Neural cell (in vitro differentiated cells): ENCODE data around the gene C2CD2L.

ENCODE experiments used
- CTCF ChIP-seq: fragments of 450-650 bp; IDR thresholded peaks from 2 replicates; pipeline ENCODE4 v1.5.1; 2014; ENCODE audit warnings: antibody characterized with exemption, mild to moderate bottlenecking, moderate library complexity; ENCODE audit not compliant: poor library complexity, severe bottlenecking
- EZH2 ChIP-seq: fragments of 200-600, 300-800 bp; shearing (Covaris generic), sonication (generic); IDR thresholded peaks from 2 replicates; pipeline ENCODE4 v1.6.1; 2014; ENCODE audit warnings: antibody characterized with exemption, low read length, borderline replicate concordance, mild to moderate bottlenecking; ENCODE audit not compliant: insufficient read depth, poor library complexity, severe bottlenecking
- POLR2AphosphoS5 ChIP-seq: IDR thresholded peaks from 2 replicates; pipeline ENCODE4 v1.6.1; 2012

- TF ChIP-seq CTCF (no peak), EZH2 (no peak), POLR2AphosphoS5 (no peak)
These were observed 28.3 kb upstream of the C2CD2L start for GRCh38 chr11:119078675-119079420.
